Stimulated activated CD8-positive, alpha-beta memory T cell treated with anti-CD3 and anti-CD28 coated beads, Interleukin-12 subunit alpha, Interleukin-12 subunit beta, amount 100 ng/mL, for 24 hours (primary cell): ENCODE data around the gene DNAJB12.
"Not testable (repeated sequence)": the region's sequence is repeated elsewhere in the genome, so short reads cannot be mapped to it uniquely, and the experiment has no call there.

Experiments
- DNase-seq: peaks from one replicate; pipeline ENCODE4 v3.0.0-alpha.2; 2020; ENCODE audit errors: extremely low read depth

The DNAJB12 gene

GRCh38 chr10:72316748-72317435, 37.8 kb downstream of the DNAJB12 start:
- no peak for DNase-seq

GRCh38 chr10:72316386-72316700, 38.4 kb downstream of the DNAJB12 start:
- no peak for DNase-seq

DNA sequence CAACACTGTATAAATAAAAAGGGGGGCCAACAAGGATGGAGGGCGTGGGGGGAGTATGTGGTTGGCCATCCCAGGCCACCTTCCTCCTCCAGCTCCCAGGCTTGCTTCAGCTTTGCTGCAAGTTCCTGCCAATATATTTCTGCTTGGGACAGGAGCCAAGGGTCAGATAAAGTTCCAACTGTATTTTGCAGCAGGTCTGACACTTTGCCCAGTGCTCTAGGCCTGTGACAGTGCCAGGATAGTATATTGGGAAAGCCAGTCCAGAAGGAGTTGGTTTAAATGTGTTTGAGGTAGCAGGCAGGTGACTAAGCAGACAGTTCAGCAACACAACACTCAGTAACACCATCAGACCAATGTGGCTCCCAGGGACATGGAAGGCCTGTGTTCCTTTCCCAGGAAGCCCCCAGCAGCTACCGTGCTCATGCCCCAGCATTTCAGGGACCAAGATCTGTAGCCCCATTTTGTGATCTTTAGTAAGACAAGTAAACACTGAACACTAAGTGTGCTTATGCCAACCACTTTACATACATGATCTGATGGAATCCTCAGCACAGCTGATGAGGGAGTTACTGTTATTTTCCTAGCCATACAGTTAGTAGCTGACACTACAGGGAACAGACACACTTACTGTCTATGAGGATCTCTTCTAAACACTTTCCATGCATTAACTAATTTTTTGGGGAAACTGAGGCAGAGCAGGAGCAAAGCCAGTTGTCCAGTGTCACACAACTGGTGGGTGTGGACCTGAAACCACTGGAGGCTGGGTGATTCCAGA, 38.9 kb downstream of the DNAJB12 start:
- DNase-seq: no peak

DNA sequence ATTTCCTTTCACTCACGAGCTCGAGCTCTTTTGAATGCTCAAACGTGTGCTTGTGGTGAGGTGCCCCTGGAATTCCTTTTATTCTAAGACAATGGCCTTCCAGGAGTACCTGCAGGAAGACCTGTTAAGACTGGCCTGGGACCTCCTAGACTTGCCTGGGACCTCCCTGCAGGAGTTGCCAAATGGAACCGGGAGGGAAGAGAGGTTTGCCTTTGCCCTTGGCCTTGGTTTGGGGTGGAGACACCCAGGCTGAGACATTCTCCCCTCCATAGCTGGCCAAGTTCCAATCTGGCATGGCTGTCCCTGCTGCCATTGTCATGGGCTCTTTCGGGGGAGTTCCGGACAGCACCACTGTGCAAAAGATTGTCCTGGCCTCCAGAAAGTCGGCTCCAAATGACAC, 39.7 kb downstream of the DNAJB12 start:
- DNase-seq: no peak

GRCh38 chr10:72314263-72314662, 40.5 kb downstream of the DNAJB12 start:
- no peak for DNase-seq

DNA sequence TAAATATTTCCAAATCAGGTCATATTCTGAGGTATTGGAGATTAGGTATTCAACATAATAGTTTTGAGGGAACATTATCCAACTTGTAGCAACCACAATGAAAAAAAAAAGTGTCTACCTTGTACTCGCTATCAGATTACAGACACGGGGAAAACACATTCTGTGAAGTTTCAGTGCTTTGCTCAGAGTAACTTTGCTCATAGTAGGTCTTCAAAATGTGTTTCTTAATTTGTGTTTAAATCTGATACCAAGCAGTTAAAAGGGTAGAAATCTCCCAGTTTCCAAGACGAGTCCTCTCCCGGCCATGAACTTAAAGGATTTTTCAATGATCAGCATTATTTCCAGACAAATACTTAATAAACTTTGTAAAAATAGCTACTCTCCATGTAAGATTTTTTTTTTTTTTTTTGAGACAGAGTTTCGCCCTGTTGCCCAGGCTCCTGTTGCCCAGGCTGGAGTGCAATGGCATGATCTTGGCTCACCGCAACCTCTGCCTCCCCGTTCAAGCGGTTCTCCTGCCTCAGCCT, 41.8 kb downstream of the DNAJB12 start:
- no peak for DNase-seq

DNA sequence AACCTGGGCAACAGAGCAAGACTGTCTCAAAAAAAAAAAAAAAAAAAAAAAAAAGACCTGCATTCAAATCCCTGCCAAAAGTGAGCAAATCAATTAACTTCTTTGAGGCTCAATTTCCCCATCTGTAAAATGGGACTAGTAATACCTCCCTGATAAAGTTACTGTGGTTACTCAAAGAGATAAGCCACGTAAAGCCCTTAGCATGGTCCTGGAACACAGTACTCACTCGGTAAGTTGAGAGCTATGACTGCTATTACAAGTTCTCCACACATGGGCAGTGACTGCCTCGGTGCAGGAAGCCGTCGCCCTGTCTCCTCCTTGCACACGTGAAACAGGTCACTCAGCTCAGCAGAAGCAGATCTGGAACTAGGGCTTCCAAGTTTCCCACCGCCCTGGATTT, 43.1 kb downstream of the DNAJB12 start:
- no peak for DNase-seq

DNA sequence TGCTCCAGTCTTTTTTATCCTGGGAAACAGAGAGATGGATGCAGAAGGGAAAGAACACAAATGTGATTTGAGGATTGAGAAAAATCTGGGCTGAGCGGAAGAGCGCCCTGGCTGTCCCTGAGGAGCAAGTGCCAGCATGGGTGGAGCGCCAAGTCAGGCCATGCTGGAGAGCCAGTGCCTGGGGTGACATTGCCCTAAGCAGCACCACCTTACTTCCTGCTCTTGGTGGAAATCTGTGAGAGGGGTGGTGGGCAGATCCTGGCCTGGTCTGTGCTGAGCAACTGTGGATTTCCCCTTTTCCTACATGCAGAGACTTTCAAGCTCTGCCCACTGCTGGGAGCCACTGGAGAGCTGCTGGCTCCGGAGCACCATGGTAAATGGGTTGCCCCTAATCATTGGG, 44.1 kb downstream of the DNAJB12 start:
- DNase-seq: no peak

- DNase-seq: no peak
Observed at GRCh38 chr10:72310241-72310633, 44.5 kb downstream of the DNAJB12 start.

GRCh38 chr10:72309290-72310240, 45.2 kb downstream of the DNAJB12 start:
- no peak for DNase-seq

- no peak for DNase-seq
Observed at GRCh38 chr10:72308320-72308987, 46.3 kb downstream of the DNAJB12 start.

GRCh38 chr10:72307711-72308110, 47.0 kb downstream of the DNAJB12 start:
- not testable (repeated sequence) for DNase-seq

DNA sequence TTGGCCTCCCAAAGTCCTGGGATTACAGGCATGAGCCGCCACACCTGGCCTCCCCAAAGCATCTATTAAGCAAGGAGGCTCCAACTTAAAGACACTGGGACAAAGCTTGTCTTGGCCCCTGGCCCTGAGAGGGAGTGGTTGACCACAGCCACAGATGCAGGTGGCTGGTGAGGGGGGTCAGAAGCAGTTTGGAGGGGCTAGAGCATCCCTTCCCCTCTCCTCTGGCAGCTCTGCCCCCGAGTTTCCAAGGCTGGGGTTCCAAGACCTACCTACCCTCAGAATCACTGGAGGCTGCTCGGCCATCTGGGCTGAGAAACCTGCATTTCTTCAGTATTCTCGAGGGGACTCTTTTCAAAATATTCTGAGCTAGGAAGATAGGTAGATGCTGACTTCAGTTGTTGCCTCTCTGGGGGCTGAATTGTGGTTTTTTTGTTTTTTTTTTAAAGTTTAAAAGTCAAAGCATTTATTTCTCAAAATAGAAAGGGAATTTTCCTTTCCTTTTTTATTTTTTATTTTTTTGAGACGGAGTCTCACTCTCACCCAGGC, 48.4 kb downstream of the DNAJB12 start:
- no peak for DNase-seq

GRCh38 chr10:72303424-72304128, 51.1 kb downstream of the DNAJB12 start:
- no peak for DNase-seq

GRCh38 chr10:72298592-72299519, 55.9 kb downstream of the DNAJB12 start:
- no peak for DNase-seq

GRCh38 chr10:72297805-72298591, 56.7 kb downstream of the DNAJB12 start:
- DNase-seq: peak; percentile 88

GRCh38 chr10:72297281-72297804, 57.4 kb downstream of the DNAJB12 start:
- DNase-seq: peak; percentile 94

DNA sequence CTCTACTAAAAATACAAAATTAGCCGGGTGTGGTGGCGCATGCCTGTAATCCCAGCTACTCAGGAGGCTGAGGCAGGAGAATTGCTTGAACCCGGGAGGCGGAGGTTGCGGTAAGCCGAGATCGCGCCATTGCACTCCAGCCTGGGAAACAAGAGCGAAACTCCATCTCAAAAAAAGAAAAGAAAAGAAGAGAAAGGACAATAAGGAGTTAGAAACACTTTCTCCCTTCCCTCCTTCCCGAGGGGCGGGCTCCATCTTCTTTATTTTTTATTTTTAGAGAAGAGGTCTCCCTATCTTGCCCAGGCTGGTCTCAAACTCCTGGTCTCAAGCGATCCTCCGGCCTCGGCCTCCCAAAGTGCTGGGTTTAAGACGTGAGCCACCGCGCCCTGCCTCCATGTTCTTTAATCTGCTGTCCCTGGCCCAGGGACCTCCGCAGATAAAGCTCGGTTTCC, 57.9 kb downstream of the DNAJB12 start:
- not testable (repeated sequence) for DNase-seq
